ENCODE data around the gene ARHGAP23.

Gene ARHGAP23

DNA sequence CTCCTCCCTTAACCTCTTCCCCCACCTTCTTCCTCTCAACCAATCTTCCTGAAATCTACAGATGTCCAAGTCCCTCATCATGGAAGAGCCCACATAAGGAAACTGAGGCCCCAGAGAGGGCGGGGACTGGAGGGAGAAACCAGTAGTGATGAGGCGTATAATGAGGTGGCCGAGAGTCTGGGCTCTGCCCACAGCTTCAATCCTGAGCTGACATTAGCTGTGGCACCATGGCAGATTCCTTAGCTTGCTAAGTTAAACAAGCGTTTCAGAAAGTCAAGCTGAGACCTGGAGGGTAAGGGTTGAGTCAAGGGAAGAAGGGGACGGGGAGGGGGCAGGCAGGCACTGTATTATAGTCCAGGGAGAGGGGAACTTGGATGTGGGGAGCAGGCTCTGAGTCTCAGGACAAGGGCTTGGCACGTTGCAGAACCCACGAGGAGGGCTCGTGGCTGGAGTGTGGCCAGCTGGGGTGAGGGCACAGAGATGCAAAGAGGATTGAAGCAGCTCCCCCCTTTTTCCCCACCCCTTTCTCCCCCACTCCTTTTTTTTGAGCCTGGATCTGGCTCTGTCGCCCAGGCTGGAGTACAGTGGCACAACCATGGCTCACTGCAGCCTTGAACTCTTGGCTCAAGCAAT, 13.3 kb downstream of the ARHGAP23 start:
- no peak for DNase-seq (ENCODE audit: low read depth in 2 of 2)

DNA sequence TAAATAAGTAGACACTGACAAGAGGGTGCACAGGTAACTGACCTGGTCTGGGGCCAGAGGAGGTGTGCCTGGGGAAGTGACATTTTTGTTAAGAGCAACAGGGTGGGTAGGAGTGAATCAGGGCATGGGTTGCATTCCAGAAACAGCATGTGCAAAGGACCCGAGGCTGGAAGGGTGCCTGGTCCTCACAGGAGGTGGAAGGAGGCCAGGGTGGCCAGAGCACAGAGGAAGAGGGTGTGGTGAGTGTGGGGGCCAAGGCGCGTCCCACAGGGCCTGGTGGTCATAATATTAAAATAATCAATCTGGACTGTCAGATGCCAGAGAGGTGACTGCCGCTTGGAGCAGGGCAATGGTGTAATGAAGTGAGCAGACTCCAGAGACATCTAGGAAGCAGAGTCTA, 14.3 kb downstream of the ARHGAP23 start:
- DNase-seq (ENCODE audit: low read depth in 2 of 2) = no peak

DNA sequence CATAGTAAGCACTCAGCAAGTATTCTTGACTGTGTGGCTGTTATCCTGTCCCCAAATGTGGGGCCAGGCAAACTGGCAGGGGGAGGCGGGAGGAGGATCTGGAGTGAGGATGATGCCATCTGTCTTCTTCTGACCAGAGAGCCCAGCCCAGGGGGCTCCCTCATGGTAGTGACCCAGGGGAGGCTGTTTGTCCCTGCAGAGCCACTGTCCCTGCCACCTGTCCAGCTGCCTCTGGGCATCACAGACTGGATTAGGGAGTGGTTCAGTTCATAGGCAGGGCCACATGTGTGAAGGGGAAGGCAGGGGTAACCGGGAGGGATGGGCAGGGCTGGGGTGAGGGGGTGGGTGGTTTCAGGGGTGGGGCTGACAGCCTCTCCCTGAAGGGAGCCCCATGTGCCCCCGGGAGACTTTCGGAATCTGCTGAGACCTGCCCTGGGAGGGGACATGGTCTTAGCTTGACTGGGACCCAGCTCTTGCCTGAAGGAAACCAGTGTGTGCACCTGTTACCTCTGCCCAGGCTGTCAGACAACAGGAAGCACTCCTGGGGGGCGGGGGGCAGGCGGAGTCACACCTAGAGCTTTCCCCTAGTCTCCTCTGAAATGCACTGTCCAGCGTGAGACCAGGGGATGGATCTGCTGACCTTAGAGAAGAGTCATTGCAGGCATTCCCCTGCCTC, 15.2 kb downstream of the ARHGAP23 start:
- no peak for DNase-seq (ENCODE audit: low read depth in 2 of 2)

DNA sequence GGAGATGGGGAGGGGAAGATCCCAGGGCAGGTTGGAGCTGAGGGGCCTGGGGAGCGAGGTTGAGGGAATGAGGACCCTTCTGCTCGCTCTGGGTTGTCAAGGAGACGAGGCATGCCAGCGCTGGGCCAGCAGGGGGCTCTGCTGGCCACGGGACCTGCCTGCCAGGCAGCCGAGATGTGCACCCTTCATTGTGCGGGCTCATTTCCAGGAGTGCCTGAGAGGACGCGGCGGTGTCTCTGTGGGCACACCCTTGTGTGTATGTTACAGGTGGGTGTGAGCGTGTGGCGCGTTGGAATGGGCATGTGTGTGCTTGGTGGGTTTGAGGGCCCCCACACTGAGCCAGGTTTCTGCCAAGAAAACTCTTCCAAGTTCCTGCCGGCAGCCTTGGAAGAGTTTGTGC, 15.9 kb downstream of the ARHGAP23 start:
- peak; percentile 12 to 20 for DNase-seq (ENCODE audit: low read depth in 2 of 2)

DNA sequence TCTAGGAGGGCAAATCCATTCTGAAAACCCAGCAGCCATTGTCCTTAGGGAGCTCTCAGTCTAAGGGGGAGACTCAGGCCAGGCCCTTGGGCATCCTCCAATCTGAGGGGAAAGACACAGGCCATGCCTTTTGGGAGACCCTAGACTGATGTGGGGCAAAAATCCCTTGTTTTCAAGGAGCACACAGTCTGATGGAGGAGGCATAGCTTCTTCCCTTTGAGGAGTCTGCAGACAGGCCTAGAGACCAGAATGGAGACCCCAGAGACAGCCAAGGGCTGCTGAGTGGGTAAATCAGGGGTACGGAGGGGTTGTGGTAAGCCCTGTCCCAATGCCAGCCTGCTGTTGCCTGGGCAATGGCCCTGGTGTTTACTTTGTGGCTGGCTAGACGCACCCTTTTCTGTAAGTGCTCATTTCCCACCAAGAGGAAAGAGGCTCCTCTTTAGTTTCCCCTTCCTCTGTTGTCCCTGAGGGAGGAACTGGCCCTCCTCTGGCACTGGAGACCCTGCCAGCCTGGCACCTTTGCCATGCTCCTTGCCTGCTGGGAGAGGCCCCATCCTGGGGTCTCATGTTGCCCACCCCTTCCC, 19.3 kb downstream of the ARHGAP23 start:
- DNase-seq (ENCODE audit: low read depth in 2 of 2) = no peak

DNA sequence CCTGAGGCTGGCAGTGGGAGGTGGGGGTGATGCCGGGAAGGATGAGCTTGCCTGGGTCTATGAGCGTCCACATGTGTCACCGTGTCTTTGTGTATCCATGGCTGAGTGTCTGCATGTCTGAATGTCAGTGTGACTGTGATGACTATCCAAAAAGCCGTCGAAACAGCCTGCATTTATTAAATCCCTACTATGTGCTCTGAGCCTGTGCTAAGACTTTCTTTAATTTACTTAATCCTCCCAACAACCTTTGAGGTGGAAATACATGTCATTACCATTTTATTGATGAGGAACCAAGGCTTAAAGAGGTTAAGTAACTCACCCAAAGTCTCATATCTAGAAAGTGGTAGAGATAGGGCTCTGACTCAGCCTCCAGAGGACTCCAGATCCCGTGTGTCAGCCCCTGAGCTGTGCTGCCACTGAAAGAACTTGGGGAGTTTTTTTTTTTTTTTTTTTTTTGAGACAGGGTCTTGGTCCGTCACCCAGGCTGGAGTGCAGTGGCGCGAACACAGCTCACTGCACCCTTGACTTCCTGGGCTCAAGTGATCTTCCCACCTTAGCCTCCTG, 20.0 kb downstream of the ARHGAP23 start:
- no peak for DNase-seq (ENCODE audit: low read depth in 2 of 2)

DNA sequence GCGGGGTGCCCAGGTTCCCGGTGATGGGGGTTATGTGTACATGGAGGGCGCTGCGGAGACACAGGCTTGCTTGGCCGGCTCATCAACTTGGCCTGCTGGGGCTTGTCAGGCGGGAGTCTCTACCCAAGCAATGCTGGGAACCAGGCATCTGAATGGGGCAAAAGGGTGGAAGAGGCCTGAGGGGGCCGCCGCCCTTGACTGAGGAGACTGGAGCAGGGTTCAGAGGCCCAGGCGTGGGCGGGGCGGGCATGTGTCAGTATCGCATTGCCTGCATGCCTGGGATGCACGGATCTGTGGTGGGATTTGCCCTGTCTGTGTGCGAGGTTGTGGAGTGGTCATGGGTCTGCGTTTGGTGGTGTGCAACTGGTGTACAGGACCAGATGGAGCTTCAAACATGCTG, 21.1 kb downstream of the ARHGAP23 start:
- DNase-seq (ENCODE audit: low read depth in 2 of 2) = no peak

DNA sequence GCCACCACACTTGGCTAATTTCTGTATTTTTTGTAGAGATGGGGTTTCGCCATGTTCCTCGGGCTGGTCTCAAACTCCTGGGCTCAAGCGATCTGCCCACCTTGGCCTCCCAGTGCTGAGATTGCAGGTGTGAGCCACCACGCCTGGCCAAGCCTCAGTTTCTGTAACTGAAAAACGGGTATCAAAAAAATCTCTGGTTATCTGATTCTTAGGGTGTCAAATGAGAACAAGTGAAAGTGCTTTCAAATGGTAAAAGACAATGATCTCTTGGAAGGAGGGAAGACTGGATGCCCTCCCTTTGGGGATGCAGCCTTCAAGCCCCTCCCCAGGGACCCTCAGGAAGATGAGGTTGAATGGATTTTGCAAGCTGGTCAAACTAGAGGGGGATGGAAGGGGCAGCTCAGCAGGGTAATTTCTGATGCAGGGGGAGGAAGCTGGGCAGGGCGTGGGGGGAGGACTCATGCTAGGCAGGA, 22.3 kb downstream of the ARHGAP23 start:
- no peak for DNase-seq (ENCODE audit: low read depth in 2 of 2)

DNA sequence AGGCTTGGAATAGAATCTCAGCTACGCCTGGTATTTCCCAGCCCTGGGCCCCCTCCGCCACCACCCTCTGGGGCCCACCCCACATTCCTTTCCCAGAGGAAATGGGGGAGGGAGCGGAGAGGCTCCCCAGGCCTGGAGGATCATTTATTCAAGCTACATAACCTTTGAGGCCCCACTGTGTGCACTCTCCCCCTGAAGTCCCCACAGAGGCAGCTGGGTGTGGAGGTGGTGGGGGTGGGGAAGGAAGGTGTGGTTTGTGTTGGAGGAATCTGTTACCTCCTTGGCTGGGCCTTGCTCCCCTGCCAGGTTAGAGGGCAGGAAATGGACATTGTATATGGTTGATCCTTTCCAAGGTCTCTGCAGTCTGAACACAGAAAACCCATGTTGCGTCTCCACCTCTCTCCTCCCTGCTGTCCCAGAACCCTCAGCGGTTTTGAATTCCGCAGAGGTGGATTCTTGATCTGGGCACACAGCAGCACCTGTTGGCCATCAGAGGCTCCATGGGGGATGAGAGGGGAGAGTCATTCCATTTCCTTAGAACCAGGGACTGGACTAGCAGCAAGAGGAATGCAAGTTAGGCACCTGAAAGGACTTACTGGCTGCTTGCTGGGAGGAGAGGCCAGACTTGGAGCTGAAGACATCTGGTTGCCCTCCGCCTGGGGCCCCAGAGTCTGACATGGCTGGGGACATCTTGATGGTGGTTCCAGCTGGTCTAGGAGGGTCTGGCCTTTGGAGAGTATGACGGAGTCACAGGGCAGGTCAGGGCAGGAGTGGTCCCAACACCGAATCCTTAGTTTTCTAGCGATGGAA, 23.0 kb downstream of the ARHGAP23 start:
- no peak for DNase-seq (ENCODE audit: low read depth in 2 of 2)

DNA sequence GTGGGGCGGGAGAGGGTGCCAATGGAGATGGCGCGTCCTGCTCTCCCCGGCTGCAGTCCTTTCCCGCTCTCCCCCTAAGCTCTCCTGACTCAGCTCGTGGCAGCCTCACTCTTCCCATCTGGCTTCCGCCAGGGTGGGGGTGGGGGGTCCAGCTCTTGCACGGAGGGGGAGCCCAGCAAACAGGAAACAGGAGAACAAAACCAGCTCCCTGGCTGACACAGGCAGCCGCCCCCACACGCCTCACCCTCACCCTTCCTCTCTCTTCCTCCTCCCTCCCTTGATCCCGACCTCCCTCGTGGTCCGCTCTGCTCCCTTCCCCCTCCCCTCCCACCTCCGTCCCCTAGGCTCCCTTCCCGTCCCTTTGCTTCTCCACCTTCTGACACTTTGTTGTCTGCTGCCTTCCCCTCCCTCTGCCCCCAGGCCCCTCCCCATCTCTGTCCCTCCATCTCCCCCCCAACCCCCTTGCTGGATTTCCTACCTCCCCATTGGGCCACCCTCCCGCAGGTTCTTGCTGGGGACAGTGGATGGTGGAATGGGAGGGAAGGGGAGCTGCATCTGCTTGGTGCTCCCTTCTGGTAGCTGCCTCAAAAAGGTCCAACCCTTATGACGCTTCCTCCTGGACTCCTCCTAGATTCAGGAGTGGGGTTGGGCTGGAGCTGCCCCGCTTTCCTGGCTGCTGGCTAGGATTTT, 23.7 kb downstream of the ARHGAP23 start:
- DNase-seq (ENCODE audit: low read depth in 2 of 2) = no peak

DNA sequence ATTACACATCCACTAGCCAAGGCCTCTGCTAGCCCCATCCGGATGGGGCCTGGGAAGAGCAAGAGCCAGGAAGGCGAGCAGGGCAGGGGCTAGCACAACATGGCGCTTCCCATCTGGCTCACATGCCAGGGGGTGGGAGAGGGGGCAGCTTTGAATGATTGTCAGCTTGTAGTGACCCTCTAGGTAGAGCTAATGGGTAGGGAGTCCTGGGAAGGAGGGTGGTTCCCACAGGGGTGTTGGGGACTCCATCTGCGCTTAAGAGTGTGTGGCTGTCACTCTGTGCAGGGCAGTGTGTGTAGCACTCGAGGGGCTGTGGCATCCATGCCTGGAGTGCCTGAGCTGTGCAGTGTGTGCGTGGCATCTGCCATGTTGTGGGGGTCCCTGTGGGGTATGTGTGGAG, 24.5 kb downstream of the ARHGAP23 start:
- no peak for DNase-seq (ENCODE audit: low read depth in 2 of 2)

DNA sequence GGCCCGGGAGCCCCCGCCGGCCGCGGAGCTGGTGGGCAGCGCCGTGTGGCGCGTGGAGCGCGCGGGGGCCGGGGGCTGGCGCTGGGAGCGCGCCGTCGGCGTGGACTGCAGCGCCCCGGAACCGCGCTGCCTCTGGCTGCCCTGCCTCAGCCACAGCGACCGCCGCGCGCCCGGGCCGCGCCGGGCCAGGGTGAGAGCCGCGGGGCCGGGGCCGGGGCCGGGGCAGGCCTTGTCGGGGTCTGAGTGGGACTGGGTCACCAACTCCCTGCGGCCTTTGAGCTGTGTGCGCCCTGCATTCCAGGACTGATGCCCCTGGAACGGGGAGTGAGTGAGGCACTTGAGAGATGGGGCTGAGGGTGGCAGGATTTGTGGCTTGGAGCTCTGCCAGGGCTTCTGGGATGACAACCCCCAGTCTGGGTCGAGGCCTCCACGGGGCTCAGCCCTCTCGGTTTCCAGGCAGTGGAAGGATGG, 25.7 kb downstream of the ARHGAP23 start:
- no peak for DNase-seq (ENCODE audit: low read depth in 2 of 2)

DNA sequence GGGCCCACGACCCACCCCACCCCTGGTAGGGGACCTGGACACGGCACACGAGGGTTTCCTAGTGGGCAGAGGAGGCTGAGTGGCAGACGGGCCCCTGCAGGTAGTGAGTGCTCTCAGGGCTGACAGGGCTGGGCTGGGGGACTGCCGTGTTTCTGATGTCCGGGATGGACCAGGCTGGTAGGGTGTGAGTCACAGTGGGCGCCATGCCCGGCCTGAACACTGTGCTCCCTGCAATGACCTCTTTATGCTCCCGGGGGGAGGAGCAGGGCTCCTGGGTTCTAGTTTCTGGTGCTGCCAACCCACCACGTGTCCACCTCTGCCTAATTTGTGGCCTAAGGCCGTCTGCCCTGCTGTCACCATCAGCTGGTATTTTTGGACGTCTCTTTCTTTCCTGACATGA, 26.3 kb downstream of the ARHGAP23 start:
- DNase-seq (ENCODE audit: low read depth in 2 of 2) = no peak

DNA sequence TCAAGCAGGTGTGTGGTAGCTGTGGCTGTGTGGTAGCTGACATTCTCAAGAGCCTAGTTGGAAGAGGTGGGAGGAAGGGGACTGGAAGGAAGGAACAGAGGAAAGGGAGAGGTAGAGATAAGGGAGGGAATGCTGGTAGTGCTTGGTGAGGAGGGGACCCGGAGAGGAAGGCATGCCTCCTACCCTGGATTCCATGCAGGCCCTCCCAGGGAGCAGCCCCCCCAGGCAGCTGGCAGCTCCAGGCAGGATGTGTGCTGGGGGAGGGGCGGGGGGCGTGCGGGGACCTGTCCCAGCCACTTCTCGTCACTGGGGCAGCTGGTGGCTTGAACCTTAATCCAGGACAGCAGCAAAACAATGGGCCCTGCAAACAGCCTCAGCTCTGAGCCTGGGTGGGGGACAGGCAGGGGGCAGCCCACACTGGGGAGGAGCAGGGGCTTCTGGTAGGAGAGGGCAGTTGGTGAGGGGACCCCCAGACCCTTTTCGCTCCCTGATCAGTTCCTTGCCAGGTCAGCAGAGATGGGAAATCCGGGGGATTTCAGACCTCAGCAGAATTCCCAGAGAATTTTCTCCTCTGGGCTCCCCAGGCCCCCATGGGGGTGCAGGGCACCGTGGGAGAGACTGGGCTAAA, 27.1 kb downstream of the ARHGAP23 start:
- DNase-seq (ENCODE audit: low read depth in 2 of 2) = no peak

DNA sequence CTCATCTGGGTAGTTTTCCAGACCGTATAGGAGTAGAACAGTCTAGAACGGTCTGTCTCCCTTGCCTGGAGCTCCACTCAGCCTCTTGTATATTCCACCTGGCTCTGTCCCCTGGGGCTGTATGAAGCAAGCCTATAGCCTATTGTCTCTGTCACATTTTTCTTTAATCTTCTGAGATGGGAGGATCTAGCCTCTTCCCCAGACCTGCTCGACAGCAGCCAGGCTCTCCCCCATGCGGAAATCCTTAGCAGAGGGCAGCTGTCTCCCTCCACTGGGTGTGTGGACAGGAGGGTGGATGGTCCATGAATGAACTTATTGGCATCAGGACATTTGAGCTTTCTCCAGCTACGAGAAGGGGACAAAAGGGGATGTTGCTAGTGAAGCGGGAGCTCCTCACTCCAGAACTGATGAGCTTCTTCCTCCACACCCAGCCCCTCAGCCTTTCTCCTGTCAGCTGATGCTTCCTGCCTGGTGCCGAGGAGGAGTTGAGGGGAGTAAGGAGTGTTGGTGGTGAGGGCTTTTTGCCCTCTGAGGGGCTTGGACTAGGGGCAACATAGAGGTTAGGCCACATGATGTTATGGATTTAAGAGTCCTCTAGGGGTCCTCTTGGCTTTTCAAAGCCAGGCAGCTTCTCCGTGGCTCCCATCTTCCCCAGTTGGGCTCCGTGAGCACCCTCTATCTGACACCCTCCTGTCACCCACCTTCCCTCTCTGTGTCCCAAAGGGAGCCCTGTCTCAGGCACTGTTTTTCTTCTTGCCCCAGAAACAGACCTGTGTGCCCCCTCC, 28.0 kb downstream of the ARHGAP23 start:
- DNase-seq (ENCODE audit: low read depth in 2 of 2) = no peak

DNA sequence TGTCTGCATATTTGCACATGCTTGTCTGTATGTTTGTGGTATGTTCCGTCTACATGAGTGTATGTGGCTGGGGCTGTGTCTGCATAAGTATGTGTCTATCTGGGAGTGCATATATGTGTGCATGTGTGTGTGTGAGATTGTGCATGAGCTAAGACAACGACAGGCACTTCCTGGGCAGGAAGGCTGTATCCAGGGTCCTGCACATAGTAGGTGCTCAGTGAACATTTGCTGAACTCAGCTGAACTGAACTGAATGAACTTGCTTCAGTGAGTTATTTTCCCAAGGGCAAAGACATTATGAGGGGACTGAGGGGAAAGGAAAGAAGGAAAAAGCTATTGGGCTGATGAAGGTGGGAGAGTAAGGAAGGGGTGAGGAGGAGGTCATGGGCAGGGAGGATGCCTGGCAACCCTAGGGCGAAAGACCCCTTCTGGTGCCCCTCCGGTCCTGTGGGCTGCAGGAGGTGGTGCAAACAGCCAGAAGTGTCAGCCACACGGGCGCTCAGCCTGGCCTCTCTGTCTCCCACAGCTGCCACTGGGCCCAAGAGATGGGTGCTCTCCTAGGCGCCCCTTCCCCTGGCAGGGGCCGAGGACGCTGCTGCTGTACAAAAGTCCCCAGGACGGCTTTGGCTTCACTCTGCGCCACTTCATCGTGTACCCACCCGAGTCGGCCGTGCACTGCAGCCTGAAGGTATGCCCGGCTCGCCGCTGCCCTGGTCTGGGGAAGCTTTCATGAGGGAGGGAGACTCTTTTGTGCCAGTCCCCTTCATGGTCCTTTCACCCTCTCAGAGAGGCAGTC, 29.5 kb downstream of the ARHGAP23 start:
- DNase-seq (ENCODE audit: low read depth in 2 of 2) = no peak

DNA sequence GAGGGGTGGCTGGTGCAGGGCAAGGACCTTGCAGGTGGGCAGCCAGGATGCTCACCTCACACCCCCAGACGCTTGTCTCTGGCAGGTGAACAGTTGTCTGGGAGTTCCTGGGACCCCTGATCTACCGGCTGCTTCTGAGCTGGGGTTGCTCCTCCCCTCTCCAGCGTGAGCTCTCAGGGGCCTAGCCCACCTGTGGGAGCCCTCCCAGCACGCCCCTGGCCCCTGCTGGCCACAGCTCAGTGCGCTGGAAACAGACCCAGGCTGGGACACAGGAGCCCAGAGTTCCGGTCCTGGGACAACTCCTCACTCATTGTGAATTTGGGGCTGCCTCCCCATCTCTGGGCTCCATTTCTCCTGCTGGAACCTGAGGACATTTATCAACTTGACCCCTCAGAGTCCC, 30.3 kb downstream of the ARHGAP23 start:
- no peak for DNase-seq (ENCODE audit: low read depth in 2 of 2)

DNA sequence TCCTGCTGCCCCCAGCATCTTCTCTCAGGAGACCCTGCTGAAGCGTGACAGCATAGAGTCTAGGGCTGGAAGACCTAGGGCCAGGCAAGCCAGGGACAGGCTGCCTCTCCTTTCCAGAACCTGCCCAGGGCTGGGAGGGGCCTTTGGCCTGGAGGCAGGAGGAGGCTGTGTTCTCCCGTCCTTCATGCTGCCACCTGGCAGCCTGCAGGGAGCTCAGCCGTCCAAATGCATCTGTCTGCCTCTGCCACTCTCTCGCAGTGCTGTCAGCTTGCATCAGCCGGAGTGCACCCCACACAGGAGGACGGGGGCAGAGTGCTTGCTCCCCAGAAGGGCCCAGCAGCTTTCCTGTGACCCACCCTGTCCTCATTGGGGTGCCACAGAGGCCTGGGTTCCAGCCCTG, 31.3 kb downstream of the ARHGAP23 start:
- DNase-seq (ENCODE audit: low read depth in 2 of 2) = no peak

DNA sequence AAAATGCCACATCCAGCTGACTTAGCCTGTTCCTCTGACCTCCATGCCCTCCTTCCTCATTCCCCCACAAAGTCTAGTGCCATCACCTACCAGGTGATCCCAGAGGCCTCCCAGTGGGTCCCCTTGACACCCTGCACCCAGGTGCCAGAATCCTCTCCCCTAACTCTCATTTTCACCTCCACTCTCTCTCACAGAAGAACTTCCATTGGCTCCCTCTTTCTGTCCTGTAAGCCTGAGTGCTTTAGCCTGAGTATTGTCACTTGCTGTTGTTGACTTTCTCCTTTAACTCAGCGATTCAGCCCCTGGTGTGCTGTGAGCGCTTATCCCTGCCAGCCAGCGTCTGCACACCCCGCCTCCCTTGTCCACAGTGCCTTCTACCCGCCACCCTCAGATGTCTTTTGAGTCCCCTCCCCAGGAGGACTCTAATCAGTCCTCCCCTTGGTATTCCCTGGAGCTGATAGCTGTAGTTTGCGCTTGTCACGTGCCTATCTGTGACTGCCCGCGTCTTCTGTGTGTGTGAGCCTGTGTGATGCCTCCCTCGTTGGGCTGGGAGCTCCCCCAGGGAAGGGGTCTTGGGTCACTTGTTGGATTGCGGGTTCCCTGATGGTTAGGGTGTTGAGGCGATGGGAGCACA, 31.9 kb downstream of the ARHGAP23 start:
- no peak for DNase-seq (ENCODE audit: low read depth in 2 of 2)

Data from activated CD8-positive, alpha-beta memory T cell treated with anti-CD3 and anti-CD28 coated beads for 4 hours (primary cell).